COLO829 (cell line): ENCODE measurements around the gene PCSK5.
A peak's percentile ranks its signal among the peaks of the same experiment; 100 is the strongest.

Experiments
- DNase-seq: peaks from one replicate; pipeline ENCODE4 v3.0.0; 2012; ENCODE audit warnings: low spot score

PCSK5 gene

GRCh38 chr9:76191493-76191892 is 301.0 kb downstream of the PCSK5 start:
- no peak for DNase-seq

GRCh38 chr9:76192013-76192412 is 301.5 kb downstream of the PCSK5 start:
- no peak for DNase-seq

DNA sequence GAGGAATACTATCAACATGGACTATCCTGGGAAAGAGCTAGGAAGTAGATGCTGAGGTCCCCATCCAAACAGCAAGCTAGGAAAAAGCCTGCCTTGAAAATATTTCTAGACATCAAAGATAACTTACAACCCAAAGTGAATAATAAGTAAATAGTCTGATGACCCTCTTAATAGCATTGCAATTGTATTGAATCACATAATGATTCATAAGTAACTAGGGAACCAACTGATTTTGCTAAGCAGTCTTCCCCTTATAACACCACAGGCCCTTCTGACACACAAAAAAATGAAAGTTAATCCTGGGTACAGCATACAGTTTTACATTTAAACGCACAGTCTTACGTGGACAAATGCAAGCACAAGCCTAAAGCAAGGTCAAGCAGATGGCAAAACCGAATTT is 304.4 kb downstream of the PCSK5 start:
- DNase-seq, result no peak

GRCh38 chr9:76198336-76198735 is 307.9 kb downstream of the PCSK5 start:
- no peak for DNase-seq

DNA sequence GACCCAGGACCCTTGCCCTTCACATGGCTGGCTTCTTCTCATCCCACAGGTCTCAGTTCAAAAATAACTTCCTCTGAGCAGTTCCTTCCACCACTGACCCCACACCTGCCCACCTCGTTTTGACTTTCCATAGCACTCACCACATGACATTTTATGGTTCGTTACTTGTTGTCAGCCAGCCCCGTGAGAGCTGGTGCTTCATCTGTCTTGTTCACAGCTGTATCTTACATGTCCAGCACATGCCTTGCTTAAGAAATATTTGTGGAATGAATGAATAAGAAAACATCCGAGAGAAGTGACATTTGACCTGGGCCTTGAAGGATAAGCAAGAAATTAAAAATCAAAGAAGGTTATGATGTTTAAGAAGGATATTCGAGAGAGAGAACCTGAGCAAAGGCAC is 309.8 kb downstream of the PCSK5 start:
- DNase-seq, result no peak

DNA sequence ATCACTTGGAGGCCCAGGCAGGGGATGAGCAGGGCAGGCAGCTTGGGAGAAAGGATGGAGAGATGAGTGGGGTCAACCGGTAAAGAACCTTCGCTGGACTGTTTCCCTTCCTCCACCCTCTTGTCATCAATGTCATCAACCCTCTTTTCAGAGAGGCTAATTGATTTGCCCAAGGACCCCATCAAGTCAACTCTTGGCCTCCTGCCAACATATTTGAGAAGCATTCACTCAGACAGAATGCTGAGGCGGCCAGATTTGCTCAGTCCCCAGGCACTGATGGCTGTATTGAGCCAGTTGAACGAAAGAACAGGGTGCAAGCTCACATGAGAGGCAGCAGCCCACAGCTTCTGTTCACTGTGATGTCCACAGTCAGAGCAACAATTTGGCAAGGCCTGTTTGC is 310.3 kb downstream of the PCSK5 start:
- no peak for DNase-seq

GRCh38 chr9:76203373-76203772 is 312.9 kb downstream of the PCSK5 start:
- DNase-seq, result no peak

DNA sequence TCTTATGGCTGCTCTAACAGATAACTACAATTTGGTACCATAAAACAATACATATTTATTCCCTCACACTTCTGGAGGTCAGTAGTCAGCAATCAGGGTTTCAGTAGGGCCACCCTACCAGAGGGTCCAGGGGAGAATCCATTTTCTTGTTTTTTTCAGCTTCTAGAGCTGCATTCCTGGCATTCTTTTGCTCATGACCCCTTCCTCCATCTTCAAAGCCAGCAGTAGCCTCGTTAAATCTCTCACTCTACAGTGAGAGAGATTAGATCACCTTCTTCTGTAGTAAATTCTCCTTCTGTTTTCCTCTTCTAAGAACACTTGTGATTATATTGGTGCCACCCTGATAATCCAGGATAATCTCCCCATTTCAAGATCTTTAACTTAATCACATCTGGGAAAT is 316.3 kb downstream of the PCSK5 start:
- no peak for DNase-seq

DNA sequence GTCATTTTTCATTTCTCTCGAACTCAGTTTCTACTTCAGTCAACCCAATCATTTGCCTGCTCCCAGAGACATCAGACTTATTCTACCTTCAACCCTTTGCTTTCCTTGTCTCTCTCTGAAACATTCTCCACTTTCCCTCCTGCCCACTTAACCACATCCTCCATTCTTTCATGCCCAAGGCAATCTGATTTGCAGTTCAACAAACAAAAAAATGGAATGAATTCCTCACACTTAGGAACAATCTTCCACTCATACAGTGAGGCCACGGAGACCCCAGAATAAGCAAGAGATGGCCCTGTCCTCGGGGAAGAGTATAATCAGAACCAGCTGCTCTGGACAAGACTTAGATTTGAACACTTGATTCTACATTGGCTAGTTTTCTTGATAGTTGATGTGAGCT is 323.3 kb downstream of the PCSK5 start:
- no peak for DNase-seq

DNA sequence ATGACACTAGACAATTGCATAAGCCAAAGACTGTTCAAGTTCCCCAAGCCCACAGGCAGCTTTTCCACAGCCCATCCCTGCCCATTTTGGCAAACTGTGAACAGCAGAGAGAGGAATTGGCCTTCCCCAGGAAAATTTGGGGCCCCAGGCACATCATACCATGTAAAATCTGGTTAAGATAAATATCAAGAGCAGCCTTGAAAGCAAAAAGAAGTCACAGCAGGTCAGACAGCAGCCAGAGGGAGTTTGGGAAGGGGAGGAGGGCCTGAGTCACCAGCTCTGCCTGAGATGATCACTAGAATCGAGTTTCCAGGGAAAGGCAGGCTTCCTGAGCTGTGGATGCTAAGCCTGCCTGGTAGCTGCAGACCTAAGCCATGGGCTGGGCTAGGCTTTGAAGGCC is 324.6 kb downstream of the PCSK5 start:
- DNase-seq, result no peak

- peak; percentile 29 for DNase-seq
Measured at GRCh38 chr9:76216161-76216649, 325.7 kb downstream of the PCSK5 start.

DNA sequence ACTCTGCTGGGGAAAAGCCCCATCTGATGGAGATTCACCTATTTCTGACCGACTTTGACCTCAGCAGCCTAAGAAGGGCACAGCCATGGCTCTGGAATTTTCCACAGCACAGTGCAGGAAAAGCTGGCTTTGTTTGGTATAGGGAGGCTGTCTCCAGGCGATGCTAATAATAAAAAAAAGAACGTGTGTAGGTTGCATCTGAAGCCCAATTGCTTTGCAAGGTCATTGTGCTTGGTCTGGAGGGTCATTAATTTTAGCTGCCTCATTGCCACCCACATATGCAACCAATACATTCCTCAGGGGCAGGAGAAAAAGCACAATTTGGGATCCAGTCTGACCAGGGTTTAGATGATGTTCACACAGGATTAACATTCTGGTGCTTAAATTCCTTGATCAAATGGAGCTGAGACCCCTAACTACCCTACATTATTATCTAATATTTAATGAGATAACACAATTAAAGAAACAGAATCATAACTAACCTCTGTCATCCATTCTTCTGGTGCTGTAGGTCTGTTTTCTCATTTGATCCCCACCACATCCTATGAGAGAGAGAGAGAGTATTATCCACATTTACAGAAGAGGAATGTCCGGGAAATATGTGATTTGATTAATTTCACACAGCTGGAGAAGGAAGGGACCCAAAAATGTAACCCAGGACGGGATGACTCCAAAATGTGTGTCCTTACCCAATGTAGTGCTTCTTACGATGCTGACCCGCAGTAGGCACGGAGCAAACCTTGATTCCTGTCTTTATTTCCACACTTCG is 327.8 kb downstream of the PCSK5 start:
- no peak for DNase-seq

DNA sequence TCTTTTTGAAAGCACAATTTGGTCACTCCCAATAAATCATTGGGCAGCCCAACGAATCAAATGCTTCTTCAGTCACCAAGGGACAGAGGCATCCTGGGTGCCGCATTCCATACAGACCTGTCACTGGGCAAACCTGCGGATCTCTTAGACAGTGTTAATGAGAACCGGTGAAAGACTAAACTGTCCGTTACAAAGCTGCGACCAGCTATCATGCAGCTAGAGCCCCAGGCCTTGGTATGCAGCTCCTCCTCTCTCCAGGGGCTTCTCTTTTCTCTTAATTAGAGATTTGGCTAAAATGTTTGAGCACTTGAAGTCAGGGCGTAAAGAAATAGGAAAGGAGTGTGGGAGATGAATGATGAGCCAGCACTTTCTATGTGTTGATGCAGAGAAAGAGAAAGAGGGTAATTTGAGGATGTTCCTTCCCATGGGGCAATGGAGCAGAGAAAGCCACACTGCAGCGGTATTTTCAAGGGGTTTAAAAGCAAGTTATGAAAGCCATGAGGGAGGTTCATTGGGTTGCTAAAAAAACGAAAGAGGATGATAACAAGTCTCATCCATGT is 328.5 kb downstream of the PCSK5 start:
- no peak for DNase-seq

DNA sequence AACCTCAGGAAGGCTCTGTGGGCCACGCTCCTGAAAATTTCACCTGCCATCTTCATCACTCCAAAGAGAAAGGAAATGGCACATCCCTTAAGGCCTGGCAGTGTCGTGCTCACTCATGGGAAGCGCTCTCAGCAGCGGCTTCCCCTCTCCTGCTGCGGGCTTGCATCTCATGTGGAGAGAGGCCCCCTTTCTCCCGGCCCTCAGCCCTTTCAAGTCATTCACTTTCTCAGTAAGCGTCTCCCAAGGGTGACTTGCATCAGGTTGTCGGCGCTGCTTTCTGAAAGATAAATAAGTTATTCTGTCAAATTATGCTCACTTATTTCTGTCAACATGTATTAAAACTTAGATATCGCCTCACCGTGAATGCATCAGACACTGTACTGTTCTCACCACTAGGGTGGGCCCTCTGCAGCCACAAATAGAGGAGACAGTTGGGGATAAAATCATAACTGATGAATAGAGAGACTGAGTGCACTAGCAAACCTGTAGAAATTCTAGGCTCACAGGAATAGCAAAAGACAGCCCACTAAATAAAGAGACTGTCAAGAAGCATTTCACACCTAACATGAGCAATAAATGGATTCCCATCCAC is 329.2 kb downstream of the PCSK5 start:
- DNase-seq, result no peak

DNA sequence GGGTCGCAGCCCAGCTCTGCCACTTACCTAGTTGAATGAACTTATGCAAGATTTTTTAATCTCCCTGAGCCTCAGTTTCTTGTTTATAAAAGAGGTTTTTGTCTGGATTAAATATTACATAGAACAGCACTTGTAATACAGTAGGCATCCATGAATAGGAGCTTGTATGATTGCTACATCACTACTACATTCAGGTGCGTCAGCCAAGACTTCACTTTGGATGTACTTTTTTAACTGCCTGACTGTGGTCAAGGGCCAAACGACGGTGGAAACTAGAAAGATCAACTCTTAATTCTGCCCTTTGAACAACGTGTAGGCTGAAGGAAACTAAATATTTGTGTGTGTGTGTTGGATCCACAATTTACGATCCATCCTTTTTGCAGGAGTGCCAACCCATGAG is 330.9 kb downstream of the PCSK5 start:
- no peak for DNase-seq

- no peak for DNase-seq
Measured at GRCh38 chr9:76223749-76224340, 333.4 kb downstream of the PCSK5 start.

DNA sequence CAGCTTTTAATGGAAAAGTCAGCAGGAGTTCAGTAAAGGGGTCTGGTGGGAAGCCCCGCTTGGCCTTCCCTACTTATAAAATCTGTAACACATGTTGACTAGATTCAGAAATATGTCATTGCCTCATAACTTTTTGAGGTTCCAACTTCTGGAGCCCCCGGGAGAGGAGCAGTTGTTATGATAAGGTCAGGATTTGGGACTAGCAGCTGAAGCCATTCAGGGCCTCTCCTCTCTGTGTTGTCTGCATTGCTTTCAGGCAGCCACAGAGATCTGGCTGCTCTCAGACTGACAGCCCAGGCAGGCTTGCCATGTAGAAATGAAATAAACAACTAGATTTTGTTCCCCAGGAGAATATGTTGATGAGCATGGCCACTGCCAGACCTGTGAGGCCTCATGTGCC is 336.7 kb downstream of the PCSK5 start:
- DNase-seq, result no peak

GRCh38 chr9:76231001-76231400 is 340.5 kb downstream of the PCSK5 start:
- DNase-seq, result no peak

- DNase-seq, result no peak
Measured at GRCh38 chr9:76232861-76233489, 342.5 kb downstream of the PCSK5 start.

DNA sequence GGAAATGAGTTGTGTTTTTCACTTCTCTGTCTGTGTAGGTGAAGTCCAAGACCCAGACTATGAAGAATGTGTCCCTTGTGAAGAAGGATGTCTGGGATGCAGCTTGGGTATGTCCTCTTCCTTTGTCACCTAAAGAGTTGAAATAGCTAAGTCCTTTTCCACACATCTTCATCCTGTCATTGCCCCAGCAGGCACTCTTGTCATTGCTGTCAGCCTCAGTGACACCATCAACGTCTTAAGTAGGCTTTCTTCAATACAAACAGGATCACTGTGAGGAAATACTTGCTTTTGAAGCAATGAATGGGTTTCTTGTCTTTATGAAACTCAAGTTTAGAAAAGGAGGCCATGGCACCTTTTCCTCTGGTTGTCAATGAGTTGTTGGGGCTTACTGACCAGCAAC is 350.1 kb downstream of the PCSK5 start:
- DNase-seq, result no peak

DNA sequence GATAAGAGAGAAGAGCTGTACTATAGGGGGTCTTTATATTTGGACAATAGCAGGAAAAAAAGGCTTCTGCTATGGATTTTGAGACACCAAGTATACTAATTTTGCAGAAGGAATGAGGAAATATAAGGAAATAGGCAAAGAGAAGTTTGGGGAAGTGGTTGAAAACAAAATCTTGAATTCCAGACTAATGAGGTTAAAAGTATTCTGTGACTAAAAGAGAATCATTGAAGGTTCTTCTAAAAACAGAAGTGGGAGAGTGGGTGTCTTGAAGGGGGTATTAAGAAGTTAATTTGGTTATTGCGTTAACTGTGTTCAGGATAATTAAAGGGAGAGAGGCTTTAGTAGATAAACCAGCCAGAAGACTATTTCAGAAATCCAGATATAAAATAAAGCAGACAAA is 355.0 kb downstream of the PCSK5 start:
- no peak for DNase-seq

- no peak for DNase-seq
Measured at GRCh38 chr9:76246680-76247079, 356.2 kb downstream of the PCSK5 start.

DNA sequence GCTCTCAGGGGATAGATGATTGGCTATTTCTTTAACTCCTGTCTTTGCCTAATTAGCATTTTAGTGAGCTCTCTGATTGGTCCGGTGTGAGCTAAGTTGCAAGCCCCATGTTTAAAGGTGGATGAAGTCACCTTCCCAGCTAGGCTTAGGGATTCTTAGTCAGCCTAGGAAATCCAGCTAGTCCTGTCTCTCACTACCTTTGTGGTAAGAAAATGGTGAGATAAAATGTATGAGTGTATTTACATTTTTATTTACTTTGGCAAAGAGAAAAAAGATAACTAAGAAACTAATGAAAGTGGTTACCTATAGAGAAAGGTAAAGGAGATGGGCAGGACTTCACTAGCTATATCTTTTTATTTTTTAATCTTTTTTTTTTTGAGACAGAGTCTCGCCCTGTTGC is 357.0 kb downstream of the PCSK5 start:
- no peak for DNase-seq
